AG04450 (cell line): ENCODE measurements around the gene KCNJ11. TPM values are rescaled to one million over a fixed set of nuclear protein-coding genes. Genes with fewer than 3 reads are reported as not detected.

Source experiments
- CTCF ChIA-PET: fragments of 300-600, 350-600 bp; formaldehyde crosslinking; extraction: SDS; loops from one replicate; lab custom pipeline; 2022; ENCODE audit warnings: antibody characterized with exemption, inconsistent platforms; lab: Charles Lee
- POLR2A ChIA-PET: fragments of 350-600 bp; formaldehyde crosslinking; extraction: SDS; loops from one replicate; lab custom pipeline; 2021; ENCODE audit warnings: antibody characterized with exemption, inconsistent platforms; lab: Yijun Ruan, JAX
- DNase-seq: peaks from one replicate; pipeline ENCODE4 v3.0.0-alpha.2; 2011; ENCODE audit warnings: low read depth, low spot score
- H3K27ac ChIP-seq: one replicate; pipeline ENCODE4 v1.5.1; 2012; ENCODE audit warnings: low read depth, low read length, control low read depth
- H3K27me3 ChIP-seq: one replicate; pipeline ENCODE4 v1.6.0; 2012; ENCODE audit warnings: low read length; ENCODE audit not compliant: control insufficient read depth, insufficient read depth
- H3K4me3 ChIP-seq: 2 replicates; pipeline ENCODE4 v1.5.1; 2011; ENCODE audit warnings: mild to moderate bottlenecking, low read depth, low read length, control low read depth
- H3K9me3 ChIP-seq: 2 replicates; pipeline ENCODE4 v1.5.1; 2012; ENCODE audit warnings: low read length; ENCODE audit not compliant: control insufficient read depth, insufficient read depth
- polyA plus RNA-seq: library from polyadenylated mRNA; depleted of rRNA; stranded (reverse); fragments of >200 nt; gene quantifications from 2 replicates; pipeline ENCODE4 v1.2.3, GENCODE V29; 2011
- TF ChIP-seq, protein P1 (sequence below): IDR thresholded peaks from 2 replicates; pipeline ENCODE4 v1.5.1; 2011; ENCODE audit warnings: low read depth, low read length, control low read depth, inconsistent platforms

The KCNJ11 gene
- polyA plus RNA-seq, 1 experiment: not detected

DNA sequence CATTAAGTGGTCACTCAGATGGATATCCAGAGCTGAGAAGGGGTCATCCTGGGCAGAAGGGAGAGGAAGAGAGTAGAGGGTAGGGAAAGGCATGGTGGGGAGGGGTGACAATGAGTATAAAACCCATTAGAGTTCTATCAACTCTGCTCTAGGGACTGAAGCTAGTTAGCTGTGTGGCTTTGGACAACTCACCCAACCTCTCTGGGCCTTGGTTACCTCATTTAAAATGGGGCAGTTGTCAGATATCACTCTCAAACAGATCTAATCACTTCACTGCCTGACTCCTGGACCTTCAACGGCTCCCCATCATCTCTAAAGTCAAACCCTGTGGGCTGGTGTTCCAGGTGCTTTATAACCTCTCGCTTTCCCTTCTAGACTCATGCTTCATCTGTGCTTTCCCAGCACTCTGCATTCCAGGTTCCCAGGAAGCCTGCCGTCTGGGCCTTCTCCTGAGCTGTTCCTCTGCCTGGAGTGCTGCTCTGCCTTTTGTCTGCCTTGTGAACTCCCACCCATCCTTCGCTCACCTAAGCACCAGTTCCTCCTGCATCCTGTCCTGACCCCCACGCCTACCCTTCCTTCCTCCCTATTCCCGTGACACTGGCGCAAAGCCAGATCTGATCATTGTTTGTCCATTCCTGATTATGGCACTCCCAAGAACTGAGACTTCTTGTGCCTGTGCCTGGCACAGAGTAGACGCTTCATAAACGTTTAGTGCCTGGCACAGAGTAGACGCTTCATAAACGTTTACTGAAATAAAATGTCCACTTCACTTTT, 22.3 kb upstream of the KCNJ11 start:
- H3K27me3 ChIP-seq: peaks cover 5% of the 10 kb centered on the region
- DNase-seq: no peak
- POLR2A ChIA-PET: no interaction called here
- no peaks in the 10 kb centered on the region; the same call in 1 of the 2 replicates for H3K9me3 ChIP-seq
- no peak overlapping the region for H3K27ac ChIP-seq
- CTCF ChIA-PET: no interaction called here
- no peak overlapping the region for H3K4me3 ChIP-seq
- TF ChIP-seq, protein P1, sequence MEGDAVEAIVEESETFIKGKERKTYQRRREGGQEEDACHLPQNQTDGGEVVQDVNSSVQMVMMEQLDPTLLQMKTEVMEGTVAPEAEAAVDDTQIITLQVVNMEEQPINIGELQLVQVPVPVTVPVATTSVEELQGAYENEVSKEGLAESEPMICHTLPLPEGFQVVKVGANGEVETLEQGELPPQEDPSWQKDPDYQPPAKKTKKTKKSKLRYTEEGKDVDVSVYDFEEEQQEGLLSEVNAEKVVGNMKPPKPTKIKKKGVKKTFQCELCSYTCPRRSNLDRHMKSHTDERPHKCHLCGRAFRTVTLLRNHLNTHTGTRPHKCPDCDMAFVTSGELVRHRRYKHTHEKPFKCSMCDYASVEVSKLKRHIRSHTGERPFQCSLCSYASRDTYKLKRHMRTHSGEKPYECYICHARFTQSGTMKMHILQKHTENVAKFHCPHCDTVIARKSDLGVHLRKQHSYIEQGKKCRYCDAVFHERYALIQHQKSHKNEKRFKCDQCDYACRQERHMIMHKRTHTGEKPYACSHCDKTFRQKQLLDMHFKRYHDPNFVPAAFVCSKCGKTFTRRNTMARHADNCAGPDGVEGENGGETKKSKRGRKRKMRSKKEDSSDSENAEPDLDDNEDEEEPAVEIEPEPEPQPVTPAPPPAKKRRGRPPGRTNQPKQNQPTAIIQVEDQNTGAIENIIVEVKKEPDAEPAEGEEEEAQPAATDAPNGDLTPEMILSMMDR: no peak

DNA sequence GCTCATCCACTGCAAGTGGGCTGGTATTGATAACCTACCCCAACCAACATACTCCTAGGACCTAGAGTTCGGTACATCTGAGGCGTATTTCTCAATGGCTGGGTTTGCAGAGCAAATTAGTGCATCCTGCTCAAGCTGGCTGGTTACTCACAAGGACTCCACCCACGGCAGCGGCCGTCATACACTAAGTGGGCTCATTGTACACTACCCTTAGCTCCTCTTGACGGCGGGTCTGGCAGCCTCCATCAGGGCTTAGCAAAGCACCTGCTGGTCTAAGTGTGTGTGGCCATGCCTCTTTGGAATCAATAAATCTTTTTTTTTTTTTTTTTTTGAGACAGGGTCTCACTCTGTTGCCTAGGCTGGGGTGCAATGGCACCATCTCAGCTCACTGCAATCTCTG, 20.2 kb upstream of the KCNJ11 start:
- no peaks in the 10 kb centered on the region for H3K27me3 ChIP-seq
- POLR2A ChIA-PET: no interaction called here
- no peak for DNase-seq
- TF ChIP-seq, protein P1: no peak
- CTCF ChIA-PET: no interaction called here
- no peaks in the 10 kb centered on the region; the same call in 1 of the 2 replicates for H3K9me3 ChIP-seq
- H3K27ac ChIP-seq: no peak overlapping the region
- H3K4me3 ChIP-seq: no peak overlapping the region

DNA sequence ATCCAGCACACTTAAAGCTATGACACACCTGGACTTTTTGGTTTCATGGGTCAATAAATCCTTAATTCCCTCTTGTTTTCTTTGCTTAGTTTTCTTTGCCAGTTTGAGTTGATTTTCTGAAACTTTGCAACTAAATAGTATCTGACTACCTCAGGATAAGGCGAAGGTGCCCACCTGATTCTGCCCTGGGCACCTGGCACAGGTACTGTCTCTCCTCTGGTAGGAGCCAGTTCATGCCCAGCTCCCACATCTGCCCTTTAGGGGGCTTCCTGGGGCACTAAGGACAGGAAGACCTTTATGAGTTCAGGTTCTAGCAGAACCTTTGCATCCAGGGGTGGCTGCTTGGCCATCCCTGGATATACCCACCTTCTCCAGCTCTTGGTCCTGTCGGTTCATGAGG, 19.6 kb upstream of the KCNJ11 start:
- no peak overlapping the region for H3K4me3 ChIP-seq
- H3K27me3 ChIP-seq: no peaks in the 10 kb centered on the region
- POLR2A ChIA-PET: no interaction called here
- no peak for DNase-seq
- TF ChIP-seq, protein P1: no peak
- H3K27ac ChIP-seq: no peak overlapping the region
- H3K9me3 ChIP-seq: no peaks in the 10 kb centered on the region; the same call in 1 of the 2 replicates
- CTCF ChIA-PET: interaction anchor here (0.6 to 0.7 kb wide), 2 partner anchors 120 to 1739 kb away, joined by 3 to 4 read pairs; no protein-coding TSS in a partner anchor

DNA sequence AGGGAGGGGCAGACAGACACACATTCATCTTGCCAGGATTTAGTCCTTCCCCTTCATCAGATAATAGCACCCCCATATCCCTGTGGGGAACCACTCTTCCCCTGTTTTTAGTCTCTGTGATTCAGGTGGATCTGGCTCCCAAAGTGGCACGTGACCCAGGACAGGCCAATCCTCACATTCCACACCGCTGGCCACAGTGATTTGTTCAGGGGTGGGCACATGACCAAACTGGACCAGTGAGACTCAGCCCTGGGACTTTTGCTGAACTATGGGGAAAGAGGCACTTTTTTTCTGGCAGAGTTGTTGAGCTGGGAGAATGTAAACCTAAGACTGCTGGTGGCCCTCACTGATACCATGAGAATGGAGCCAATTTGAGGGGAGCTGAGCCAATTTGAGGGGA, 19.1 kb upstream of the KCNJ11 start:
- ChIA-PET POLR2A (no interaction called here), CTCF (interaction anchor here (0.6 to 0.7 kb wide), 2 partner anchors 121 to 1740 kb away, joined by 3 to 4 read pairs; no protein-coding TSS in a partner anchor)
- no peaks in the 10 kb centered on the region; the same call in 1 of the 2 replicates for H3K9me3 ChIP-seq
- no peaks in the 10 kb centered on the region for H3K27me3 ChIP-seq
- TF ChIP-seq, protein P1: no peak
- DNase-seq: no peak
- no peak overlapping the region for H3K27ac ChIP-seq
- no peak overlapping the region for H3K4me3 ChIP-seq

DNA sequence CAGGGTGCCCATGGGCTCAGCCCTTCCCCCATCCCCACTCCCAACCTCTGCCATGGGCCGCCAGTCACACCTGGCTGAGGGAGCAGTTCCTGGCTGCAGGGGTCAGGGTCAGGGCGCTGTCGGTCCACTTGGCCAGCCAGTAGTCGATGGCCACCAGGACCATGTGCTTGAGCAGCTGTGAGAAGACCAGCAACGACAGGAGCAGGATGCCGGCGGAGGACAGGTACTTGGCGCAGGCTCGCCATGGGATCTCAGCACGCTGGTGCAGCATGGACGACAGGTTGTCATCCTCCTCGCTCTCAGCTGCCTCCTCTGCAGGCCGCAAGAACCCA, 18.3 kb upstream of the KCNJ11 start:
- DNase-seq: no peak
- ChIA-PET POLR2A (no interaction called here), CTCF (no interaction called here)
- Histone ChIP-seq H3K9me3 (no peaks in the 10 kb centered on the region; the same call in 1 of the 2 replicates), H3K27ac (no peak overlapping the region), H3K4me3 (no peak overlapping the region), H3K27me3 (no peaks in the 10 kb centered on the region)
- TF ChIP-seq, protein P1: no peak
